HEK293 (cell line): Measurements from ENCODE around the gene DHRS13.

Experiments used
- GLI2 ChIP-seq: fragments of 450-650 bp; formaldehyde crosslinking; IDR thresholded peaks from 2 replicates; pipeline ENCODE4; 2017; ENCODE audit warnings: missing biosample characterization, missing genetic modification characterization, low read depth, borderline replicate concordance
- KLF10 ChIP-seq: fragments of 450-650 bp; IDR thresholded peaks from 2 replicates; pipeline ENCODE4 v1.5.1; 2018; ENCODE audit warnings: missing biosample characterization, mild to moderate bottlenecking, missing genetic modification characterization
- OSR2 ChIP-seq: fragments of 450-650 bp; formaldehyde crosslinking; IDR thresholded peaks from 2 replicates; pipeline ENCODE4 v1.5.1; 2016; ENCODE audit warnings: missing biosample characterization, missing genetic modification characterization
- ZEB2 ChIP-seq: fragments of 450-650 bp; formaldehyde crosslinking; IDR thresholded peaks from 2 replicates; pipeline ENCODE4 v1.5.1; 2016; ENCODE audit warnings: missing biosample characterization, missing genetic modification characterization
- ZFP41 ChIP-seq: fragments of 450-650 bp; formaldehyde crosslinking; IDR thresholded peaks from 2 replicates; pipeline ENCODE4 v1.5.1; 2016; ENCODE audit warnings: missing biosample characterization, missing genetic modification characterization, borderline replicate concordance
- ZNF140 ChIP-seq: fragments of 450-650 bp; formaldehyde crosslinking; IDR thresholded peaks from 2 replicates; pipeline ENCODE4 v1.5.1; 2016; ENCODE audit warnings: missing biosample characterization, missing genetic modification characterization
- ZNF202 ChIP-seq: fragments of 450-650 bp; formaldehyde crosslinking; IDR thresholded peaks from 2 replicates; pipeline ENCODE4 v1.5.1; 2016; ENCODE audit warnings: missing biosample characterization, missing genetic modification characterization, borderline replicate concordance
- ZNF292 ChIP-seq: fragments of 450-650 bp; formaldehyde crosslinking; IDR thresholded peaks from 2 replicates; pipeline ENCODE4 v1.5.1; 2016; ENCODE audit warnings: low read depth, missing biosample characterization, missing genetic modification characterization, borderline replicate concordance
- ZNF324 ChIP-seq: fragments of 450-650 bp; formaldehyde crosslinking; IDR thresholded peaks from 2 replicates; pipeline ENCODE4 v1.5.1; 2016; ENCODE audit warnings: missing biosample characterization, missing genetic modification characterization
- ZNF510 ChIP-seq: fragments of 450-650 bp; formaldehyde crosslinking; IDR thresholded peaks from 2 replicates; pipeline ENCODE4 v1.5.1; 2018; ENCODE audit warnings: mild to moderate bottlenecking, missing genetic modification characterization, missing biosample characterization; ENCODE audit not compliant: insufficient replicate concordance
- ZNF521 ChIP-seq: fragments of 450-650 bp; formaldehyde crosslinking; IDR thresholded peaks from 2 replicates; pipeline ENCODE4 v1.5.1; 2017; ENCODE audit warnings: missing biosample characterization, mild to moderate bottlenecking, missing genetic modification characterization
- ZNF548 ChIP-seq: fragments of 450-650 bp; formaldehyde crosslinking; IDR thresholded peaks from 2 replicates; pipeline ENCODE4 v1.5.1; 2016; ENCODE audit warnings: missing biosample characterization, missing genetic modification characterization
- ZNF555 ChIP-seq: fragments of 450-650 bp; formaldehyde crosslinking; conservative IDR thresholded peaks from 2 replicates; pipeline ENCODE4 v1.5.1; 2017; ENCODE audit warnings: missing biosample characterization, mild to moderate bottlenecking, missing genetic modification characterization, inconsistent platforms
- ZNF623 ChIP-seq: fragments of 450-650 bp; formaldehyde crosslinking; IDR thresholded peaks from 2 replicates; pipeline ENCODE4 v1.5.1; 2016; ENCODE audit warnings: missing biosample characterization, missing genetic modification characterization
- ZNF792 ChIP-seq: fragments of 450-650 bp; formaldehyde crosslinking; IDR thresholded peaks from 2 replicates; pipeline ENCODE4 v1.5.1; 2016; ENCODE audit warnings: missing biosample characterization, missing genetic modification characterization
- ZSCAN23 ChIP-seq: fragments of 450-650 bp; formaldehyde crosslinking; IDR thresholded peaks from 2 replicates; pipeline ENCODE4 v1.5.1; 2016; ENCODE audit warnings: missing biosample characterization, missing genetic modification characterization
- TF ChIP-seq, protein P1 (sequence below): fragments of 450-650 bp; formaldehyde crosslinking; IDR thresholded peaks from 2 replicates; pipeline ENCODE4 v1.5.1; 2016; ENCODE audit warnings: missing biosample characterization, missing genetic modification characterization
- TF ChIP-seq, protein P2 (sequence below): fragments of 450-650 bp; formaldehyde crosslinking; IDR thresholded peaks from 2 replicates; pipeline ENCODE4 v1.5.1; 2016; ENCODE audit warnings: missing biosample characterization, missing genetic modification characterization
- TF ChIP-seq, protein P3 (sequence below): fragments of 450-650 bp; formaldehyde crosslinking; IDR thresholded peaks from 2 replicates; pipeline ENCODE4 v1.5.1; 2016; ENCODE audit warnings: missing biosample characterization, missing genetic modification characterization
- TF ChIP-seq, protein P4 (sequence below): fragments of 450-650 bp; formaldehyde crosslinking; IDR thresholded peaks from 2 replicates; pipeline ENCODE4 v1.5.0; 2017; ENCODE audit warnings: missing biosample characterization, missing genetic modification characterization, borderline replicate concordance
- TF ChIP-seq, protein P5 (sequence below): fragments of 450-650 bp; formaldehyde crosslinking; IDR thresholded peaks from 2 replicates; pipeline ENCODE4 v1.5.1; 2016; ENCODE audit warnings: missing biosample characterization, missing genetic modification characterization
- TF ChIP-seq, protein P6 (sequence below): fragments of 450-650 bp; formaldehyde crosslinking; IDR thresholded peaks from 2 replicates; pipeline ENCODE4 v1.5.1; 2016; ENCODE audit warnings: missing biosample characterization, missing genetic modification characterization
- TF ChIP-seq, protein P7 (sequence below): fragments of 450-650 bp; formaldehyde crosslinking; IDR thresholded peaks from 2 replicates; pipeline ENCODE4 v1.5.1; 2016; ENCODE audit warnings: missing biosample characterization, missing genetic modification characterization

The DHRS13 gene

DNA sequence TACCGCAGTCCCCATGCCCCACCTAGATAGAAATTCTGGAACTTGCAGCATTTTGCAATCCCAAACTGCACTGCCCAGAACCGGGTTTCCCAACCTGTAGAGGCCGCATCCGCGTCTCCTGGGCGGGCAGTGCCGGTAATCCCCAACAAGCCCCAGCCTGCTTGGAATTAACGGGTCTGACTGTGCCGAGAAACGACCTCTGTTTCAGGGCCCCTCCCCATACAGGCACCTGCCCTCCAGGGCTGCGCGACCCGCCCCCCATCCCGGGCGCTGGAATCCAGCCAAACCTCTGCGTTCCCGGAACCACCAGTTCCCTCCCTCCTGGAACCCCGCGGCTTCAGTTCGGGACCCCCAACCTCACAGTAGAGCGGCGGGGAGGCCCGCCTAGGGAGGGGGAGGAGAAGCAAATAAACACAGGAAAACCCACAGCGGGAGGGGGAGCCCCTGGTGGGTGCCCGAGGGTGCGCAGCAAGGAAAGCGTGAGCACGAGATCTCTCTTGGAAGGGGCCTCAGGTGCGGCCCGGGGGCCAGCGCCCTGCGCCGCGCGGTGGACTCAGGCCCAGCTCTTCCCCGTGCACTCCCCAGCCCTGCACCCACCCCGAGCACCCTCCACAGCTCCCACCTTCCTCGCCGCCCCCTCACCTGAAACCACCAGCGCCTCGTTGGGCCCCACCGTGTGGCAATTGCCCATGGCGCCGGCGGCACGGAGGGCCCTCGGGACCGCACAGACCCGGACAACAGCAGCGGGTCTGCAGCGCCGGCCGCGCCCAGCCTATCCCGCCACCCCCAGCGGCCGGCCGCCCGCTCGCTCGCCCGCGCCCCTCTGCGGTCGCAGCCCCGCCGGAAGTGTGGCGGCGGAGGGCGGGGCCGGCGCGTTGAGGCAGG, 5.8 kb downstream of the DHRS13 start, which contains the start of gene FLOT2 (continued):
- no peak for TF ChIP-seq ZNF292
- TF ChIP-seq, protein P1, sequence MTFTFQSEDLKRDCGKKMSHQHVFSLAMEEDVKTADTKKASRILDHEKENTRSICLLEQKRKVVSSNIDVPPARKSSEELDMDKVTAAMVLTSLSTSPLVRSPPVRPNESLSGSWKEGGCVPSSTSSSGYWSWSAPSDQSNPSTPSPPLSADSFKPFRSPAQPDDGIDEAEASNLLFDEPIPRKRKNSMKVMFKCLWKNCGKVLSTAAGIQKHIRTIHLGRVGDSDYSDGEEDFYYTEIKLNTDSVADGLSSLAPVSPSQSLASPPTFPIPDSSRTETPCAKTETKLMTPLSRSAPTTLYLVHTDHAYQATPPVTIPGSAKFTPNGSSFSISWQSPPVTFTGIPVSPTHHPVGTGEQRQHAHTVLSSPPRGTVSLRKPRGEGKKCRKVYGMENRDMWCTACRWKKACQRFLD (tag by site-specific recombination) = no peak
- no peak for TF ChIP-seq ZNF792 (tag by site-specific recombination)
- TF ChIP-seq, protein P2, sequence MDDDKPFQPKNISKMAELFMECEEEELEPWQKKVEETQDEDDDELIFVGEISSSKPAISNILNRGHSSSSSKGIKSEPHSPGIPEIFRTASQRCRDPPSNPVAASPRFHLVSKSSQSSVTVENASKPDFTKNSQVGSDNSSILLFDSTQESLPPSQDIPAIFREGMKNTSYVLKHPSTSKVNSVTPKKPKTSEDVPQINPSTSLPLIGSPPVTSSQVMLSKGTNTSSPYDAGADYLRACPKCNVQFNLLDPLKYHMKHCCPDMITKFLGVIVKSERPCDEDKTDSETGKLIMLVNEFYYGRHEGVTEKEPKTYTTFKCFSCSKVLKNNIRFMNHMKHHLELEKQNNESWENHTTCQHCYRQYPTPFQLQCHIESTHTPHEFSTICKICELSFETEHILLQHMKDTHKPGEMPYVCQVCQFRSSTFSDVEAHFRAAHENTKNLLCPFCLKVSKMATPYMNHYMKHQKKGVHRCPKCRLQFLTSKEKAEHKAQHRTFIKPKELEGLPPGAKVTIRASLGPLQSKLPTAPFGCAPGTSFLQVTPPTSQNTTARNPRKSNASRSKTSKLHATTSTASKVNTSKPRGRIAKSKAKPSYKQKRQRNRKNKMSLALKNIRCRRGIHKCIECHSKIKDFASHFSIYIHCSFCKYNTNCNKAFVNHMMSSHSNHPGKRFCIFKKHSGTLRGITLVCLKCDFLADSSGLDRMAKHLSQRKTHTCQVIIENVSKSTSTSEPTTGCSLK (tag by site-specific recombination) = no peak
- no peak for TF ChIP-seq ZNF510 (tag by site-specific recombination)
- no peak for TF ChIP-seq ZNF140 (tag by site-specific recombination)
- TF ChIP-seq ZNF548 (tag by site-specific recombination) = no peak
- TF ChIP-seq ZEB2 (tag by site-specific recombination) = peak; percentile 62
- TF ChIP-seq, protein P3, sequence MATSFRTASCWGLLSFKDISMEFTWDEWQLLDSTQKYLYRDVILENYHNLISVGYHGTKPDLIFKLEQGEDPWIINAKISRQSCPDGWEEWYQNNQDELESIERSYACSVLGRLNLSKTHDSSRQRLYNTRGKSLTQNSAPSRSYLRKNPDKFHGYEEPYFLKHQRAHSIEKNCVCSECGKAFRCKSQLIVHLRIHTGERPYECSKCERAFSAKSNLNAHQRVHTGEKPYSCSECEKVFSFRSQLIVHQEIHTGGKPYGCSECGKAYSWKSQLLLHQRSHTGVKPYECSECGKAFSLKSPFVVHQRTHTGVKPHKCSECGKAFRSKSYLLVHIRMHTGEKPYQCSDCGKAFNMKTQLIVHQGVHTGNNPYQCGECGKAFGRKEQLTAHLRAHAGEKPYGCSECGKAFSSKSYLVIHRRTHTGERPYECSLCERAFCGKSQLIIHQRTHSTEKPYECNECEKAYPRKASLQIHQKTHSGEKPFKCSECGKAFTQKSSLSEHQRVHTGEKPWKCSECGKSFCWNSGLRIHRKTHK (tag by site-specific recombination) = no peak
- TF ChIP-seq, protein P4, sequence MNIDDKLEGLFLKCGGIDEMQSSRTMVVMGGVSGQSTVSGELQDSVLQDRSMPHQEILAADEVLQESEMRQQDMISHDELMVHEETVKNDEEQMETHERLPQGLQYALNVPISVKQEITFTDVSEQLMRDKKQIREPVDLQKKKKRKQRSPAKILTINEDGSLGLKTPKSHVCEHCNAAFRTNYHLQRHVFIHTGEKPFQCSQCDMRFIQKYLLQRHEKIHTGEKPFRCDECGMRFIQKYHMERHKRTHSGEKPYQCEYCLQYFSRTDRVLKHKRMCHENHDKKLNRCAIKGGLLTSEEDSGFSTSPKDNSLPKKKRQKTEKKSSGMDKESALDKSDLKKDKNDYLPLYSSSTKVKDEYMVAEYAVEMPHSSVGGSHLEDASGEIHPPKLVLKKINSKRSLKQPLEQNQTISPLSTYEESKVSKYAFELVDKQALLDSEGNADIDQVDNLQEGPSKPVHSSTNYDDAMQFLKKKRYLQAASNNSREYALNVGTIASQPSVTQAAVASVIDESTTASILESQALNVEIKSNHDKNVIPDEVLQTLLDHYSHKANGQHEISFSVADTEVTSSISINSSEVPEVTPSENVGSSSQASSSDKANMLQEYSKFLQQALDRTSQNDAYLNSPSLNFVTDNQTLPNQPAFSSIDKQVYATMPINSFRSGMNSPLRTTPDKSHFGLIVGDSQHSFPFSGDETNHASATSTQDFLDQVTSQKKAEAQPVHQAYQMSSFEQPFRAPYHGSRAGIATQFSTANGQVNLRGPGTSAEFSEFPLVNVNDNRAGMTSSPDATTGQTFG = no peak
- peak; percentile 29; the same call in 1 of the 2 replicates for TF ChIP-seq ZNF324
- TF ChIP-seq ZFP41 (tag by site-specific recombination) = no peak
- TF ChIP-seq ZSCAN23 (tag by site-specific recombination) = no peak
- TF ChIP-seq, protein P5, sequence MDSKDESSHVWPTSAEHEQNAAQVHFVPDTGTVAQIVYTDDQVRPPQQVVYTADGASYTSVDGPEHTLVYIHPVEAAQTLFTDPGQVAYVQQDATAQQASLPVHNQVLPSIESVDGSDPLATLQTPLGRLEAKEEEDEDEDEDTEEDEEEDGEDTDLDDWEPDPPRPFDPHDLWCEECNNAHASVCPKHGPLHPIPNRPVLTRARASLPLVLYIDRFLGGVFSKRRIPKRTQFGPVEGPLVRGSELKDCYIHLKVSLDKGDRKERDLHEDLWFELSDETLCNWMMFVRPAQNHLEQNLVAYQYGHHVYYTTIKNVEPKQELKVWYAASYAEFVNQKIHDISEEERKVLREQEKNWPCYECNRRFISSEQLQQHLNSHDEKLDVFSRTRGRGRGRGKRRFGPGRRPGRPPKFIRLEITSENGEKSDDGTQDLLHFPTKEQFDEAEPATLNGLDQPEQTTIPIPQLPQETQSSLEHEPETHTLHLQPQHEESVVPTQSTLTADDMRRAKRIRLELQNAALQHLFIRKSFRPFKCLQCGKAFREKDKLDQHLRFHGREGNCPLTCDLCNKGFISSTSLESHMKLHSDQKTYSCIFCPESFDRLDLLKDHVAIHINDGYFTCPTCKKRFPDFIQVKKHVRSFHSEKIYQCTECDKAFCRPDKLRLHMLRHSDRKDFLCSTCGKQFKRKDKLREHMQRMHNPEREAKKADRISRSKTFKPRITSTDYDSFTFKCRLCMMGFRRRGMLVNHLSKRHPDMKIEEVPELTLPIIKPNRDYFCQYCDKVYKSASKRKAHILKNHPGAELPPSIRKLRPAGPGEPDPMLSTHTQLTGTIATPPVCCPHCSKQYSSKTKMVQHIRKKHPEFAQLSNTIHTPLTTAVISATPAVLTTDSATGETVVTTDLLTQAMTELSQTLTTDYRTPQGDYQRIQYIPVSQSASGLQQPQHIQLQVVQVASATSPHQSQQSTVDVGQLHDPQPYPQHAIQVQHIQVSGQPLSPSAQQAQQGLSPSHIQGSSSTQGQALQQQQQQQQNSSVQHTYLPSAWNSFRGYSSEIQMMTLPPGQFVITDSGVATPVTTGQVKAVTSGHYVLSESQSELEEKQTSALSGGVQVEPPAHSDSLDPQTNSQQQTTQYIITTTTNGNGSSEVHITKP (tag by site-specific recombination) = no peak; the same call in none of the 2 replicates
- TF ChIP-seq ZNF623 (tag by site-specific recombination) = peak; percentile 43
- TF ChIP-seq KLF10 = peak; percentile 61; the same call in 1 of the 2 replicates
- TF ChIP-seq ZNF202 (tag by site-specific recombination) = no peak
- TF ChIP-seq, protein P6, sequence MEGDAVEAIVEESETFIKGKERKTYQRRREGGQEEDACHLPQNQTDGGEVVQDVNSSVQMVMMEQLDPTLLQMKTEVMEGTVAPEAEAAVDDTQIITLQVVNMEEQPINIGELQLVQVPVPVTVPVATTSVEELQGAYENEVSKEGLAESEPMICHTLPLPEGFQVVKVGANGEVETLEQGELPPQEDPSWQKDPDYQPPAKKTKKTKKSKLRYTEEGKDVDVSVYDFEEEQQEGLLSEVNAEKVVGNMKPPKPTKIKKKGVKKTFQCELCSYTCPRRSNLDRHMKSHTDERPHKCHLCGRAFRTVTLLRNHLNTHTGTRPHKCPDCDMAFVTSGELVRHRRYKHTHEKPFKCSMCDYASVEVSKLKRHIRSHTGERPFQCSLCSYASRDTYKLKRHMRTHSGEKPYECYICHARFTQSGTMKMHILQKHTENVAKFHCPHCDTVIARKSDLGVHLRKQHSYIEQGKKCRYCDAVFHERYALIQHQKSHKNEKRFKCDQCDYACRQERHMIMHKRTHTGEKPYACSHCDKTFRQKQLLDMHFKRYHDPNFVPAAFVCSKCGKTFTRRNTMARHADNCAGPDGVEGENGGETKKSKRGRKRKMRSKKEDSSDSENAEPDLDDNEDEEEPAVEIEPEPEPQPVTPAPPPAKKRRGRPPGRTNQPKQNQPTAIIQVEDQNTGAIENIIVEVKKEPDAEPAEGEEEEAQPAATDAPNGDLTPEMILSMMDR (tag by site-specific recombination) = peak; percentile 55
- no peak for TF ChIP-seq ZNF521
- TF ChIP-seq, protein P7, sequence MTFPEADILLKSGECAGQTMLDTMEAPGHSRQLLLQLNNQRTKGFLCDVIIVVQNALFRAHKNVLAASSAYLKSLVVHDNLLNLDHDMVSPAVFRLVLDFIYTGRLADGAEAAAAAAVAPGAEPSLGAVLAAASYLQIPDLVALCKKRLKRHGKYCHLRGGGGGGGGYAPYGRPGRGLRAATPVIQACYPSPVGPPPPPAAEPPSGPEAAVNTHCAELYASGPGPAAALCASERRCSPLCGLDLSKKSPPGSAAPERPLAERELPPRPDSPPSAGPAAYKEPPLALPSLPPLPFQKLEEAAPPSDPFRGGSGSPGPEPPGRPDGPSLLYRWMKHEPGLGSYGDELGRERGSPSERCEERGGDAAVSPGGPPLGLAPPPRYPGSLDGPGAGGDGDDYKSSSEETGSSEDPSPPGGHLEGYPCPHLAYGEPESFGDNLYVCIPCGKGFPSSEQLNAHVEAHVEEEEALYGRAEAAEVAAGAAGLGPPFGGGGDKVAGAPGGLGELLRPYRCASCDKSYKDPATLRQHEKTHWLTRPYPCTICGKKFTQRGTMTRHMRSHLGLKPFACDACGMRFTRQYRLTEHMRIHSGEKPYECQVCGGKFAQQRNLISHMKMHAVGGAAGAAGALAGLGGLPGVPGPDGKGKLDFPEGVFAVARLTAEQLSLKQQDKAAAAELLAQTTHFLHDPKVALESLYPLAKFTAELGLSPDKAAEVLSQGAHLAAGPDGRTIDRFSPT (tag by site-specific recombination) = peak; percentile 64
- TF ChIP-seq OSR2 (tag by site-specific recombination) = no peak
- TF ChIP-seq GLI2 (tag by site-specific recombination) = no peak
- no peak for TF ChIP-seq ZNF555
